SH-SY5Y (cell line): ENCODE results near the gene CCL19.

Experiments used
- GATA2 ChIP-seq: IDR thresholded peaks from 2 replicates; pipeline ENCODE4 v1.6.1; 2011; ENCODE audit warnings: mild to moderate bottlenecking, low read depth, low read length
- GATA3 ChIP-seq: IDR thresholded peaks from 2 replicates; pipeline ENCODE4 v1.6.1; 2011; ENCODE audit warnings: low read depth, mild to moderate bottlenecking, low read length, moderate library complexity

Gene CCL19

GRCh38 chr9:34707130-34707529 is 16.1 kb upstream of the CCL19 start:
- TF ChIP-seq GATA3 (no peak), GATA2 (no peak)

- no peak for TF ChIP-seq GATA2
- TF ChIP-seq GATA3 = no peak
Measured at GRCh38 chr9:34701769-34702736, 11.0 kb upstream of the CCL19 start.

GRCh38 chr9:34701023-34701768 is 10.1 kb upstream of the CCL19 start:
- TF ChIP-seq GATA2 = no peak
- TF ChIP-seq GATA3 = no peak

- TF ChIP-seq GATA2 (no peak), GATA3 (no peak)
Measured at GRCh38 chr9:34694811-34695210, 3.7 kb upstream of the CCL19 start.

GRCh38 chr9:34693560-34693959 is 2.5 kb upstream of the CCL19 start:
- TF ChIP-seq GATA2 (no peak), GATA3 (no peak)

- TF ChIP-seq GATA2 (no peak), GATA3 (no peak)
Measured at GRCh38 chr9:34691936-34692315, 850 bp upstream of the CCL19 start.

- TF ChIP-seq GATA2 = no peak
- no peak for TF ChIP-seq GATA3
Measured at GRCh38 chr9:34689512-34689911, 1.6 kb downstream of the CCL19 start.

- TF ChIP-seq GATA2 (no peak), GATA3 (no peak)
Measured at GRCh38 chr9:34689116-34689470, 2.0 kb downstream of the CCL19 start.

- TF ChIP-seq GATA2 = no peak
Measured at GRCh38 chr9:34688329-34689115, 2.6 kb downstream of the CCL19 start.

- no peak for TF ChIP-seq GATA3
- TF ChIP-seq GATA2 = no peak
Measured at GRCh38 chr9:34687276-34688030, 3.6 kb downstream of the CCL19 start.

- TF ChIP-seq GATA2 = no peak
- no peak for TF ChIP-seq GATA3
Measured at GRCh38 chr9:34686732-34687131, 4.3 kb downstream of the CCL19 start.

- TF ChIP-seq GATA2 = no peak
- TF ChIP-seq GATA3 = no peak
Measured at GRCh38 chr9:34686231-34686630, 4.8 kb downstream of the CCL19 start.

GRCh38 chr9:34685591-34685990 is 5.5 kb downstream of the CCL19 start:
- TF ChIP-seq GATA3 (no peak), GATA2 (no peak)
